Neuronal stem cell (in vitro differentiated cells): ENCODE measurements around the gene CDH13.

Source experiments
- DNase-seq: peaks from one replicate; pipeline ENCODE4 v3.0.0-alpha.2; 2013; ENCODE audit warnings: low spot score
- H2AFZ ChIP-seq: one replicate; pipeline ENCODE4 v1.6.1; 2013; ENCODE audit warnings: mild to moderate bottlenecking, low read length, inconsistent platforms
- H2AK5ac ChIP-seq: 2 replicates; pipeline ENCODE4 v1.6.1; 2013; ENCODE audit warnings: low read depth, mild to moderate bottlenecking, inconsistent platforms, low read length, moderate library complexity, mixed read lengths
- H2BK120ac ChIP-seq: 2 replicates; pipeline ENCODE4 v1.6.1; 2013; ENCODE audit warnings: low read depth, mild to moderate bottlenecking, inconsistent platforms, low read length, moderate library complexity, mixed read lengths
- H2BK12ac ChIP-seq: one replicate; pipeline ENCODE4 v1.6.1; 2013; ENCODE audit warnings: low read length, inconsistent platforms
- H2BK15ac ChIP-seq: 2 replicates; pipeline ENCODE4 v1.6.1; 2013; ENCODE audit warnings: mild to moderate bottlenecking, low read length, inconsistent platforms, mixed read lengths
- H2BK5ac ChIP-seq: one replicate; pipeline ENCODE4 v1.6.1; 2013; ENCODE audit warnings: inconsistent platforms, mild to moderate bottlenecking, low read length, moderate library complexity
- H3K14ac ChIP-seq: one replicate; pipeline ENCODE4 v1.6.1; 2013; ENCODE audit warnings: low read length, inconsistent platforms
- H3K18ac ChIP-seq: 2 replicates; pipeline ENCODE4 v1.6.1; 2013; ENCODE audit warnings: low read length, inconsistent platforms
- H3K23ac ChIP-seq: 2 replicates; pipeline ENCODE4 v1.6.1; 2013; ENCODE audit warnings: low read depth, mild to moderate bottlenecking, mixed read lengths, low read length, inconsistent platforms; ENCODE audit not compliant: poor library complexity
- H3K27ac ChIP-seq: replicated peaks from 3 replicates; pipeline ENCODE4 v1.5.1; 2013; ENCODE audit warnings: low read length, inconsistent platforms
- H3K27me3 ChIP-seq, 3 experiments: 2 replicates each; pipeline ENCODE4 v1.6.1; 2013; ENCODE audit warnings: low read length in 3 of 3, mild to moderate bottlenecking in 2 of 3, inconsistent platforms in 1 of 3, low read depth in 1 of 3, mixed read lengths in 1 of 3, moderate library complexity in 1 of 3; ENCODE audit not compliant: control insufficient read depth in 3 of 3, insufficient read depth in 3 of 3
- H3K36me3 ChIP-seq, 2 donors: replicated peaks in 1 of 2; 2 replicates each; pipeline ENCODE4 v1.6.1; 2013; ENCODE audit warnings: low read length in 2 of 2; ENCODE audit not compliant: control insufficient read depth in 2 of 2, insufficient read depth in 2 of 2
- H3K4ac ChIP-seq: 2 replicates; pipeline ENCODE4 v1.6.1; 2013; ENCODE audit warnings: inconsistent platforms, mild to moderate bottlenecking, low read length, moderate library complexity
- H3K4me1 ChIP-seq, 2 donors: 1 replicate in 1 of 2; 2 replicates in 1 of 2; pipeline ENCODE4 v1.6.1; 2013; ENCODE audit warnings: low read length in 2 of 2, low read depth in 1 of 2; ENCODE audit not compliant: control insufficient read depth in 2 of 2, insufficient read depth in 1 of 2
- H3K4me2 ChIP-seq: one replicate; pipeline ENCODE4 v1.6.1; 2013; ENCODE audit warnings: mild to moderate bottlenecking, low read length, inconsistent platforms; ENCODE audit not compliant: insufficient read depth, poor library complexity, severe bottlenecking
- H3K4me3 ChIP-seq, 2 donors: 2 replicates each; pipeline ENCODE4 v1.5.1; 2013; ENCODE audit warnings: low read length in 2 of 2, mild to moderate bottlenecking in 2 of 2, inconsistent platforms in 1 of 2, moderate library complexity in 1 of 2
- H3K79me1 ChIP-seq: one replicate; pipeline ENCODE4 v1.6.1; 2013; ENCODE audit warnings: low read depth, mild to moderate bottlenecking, inconsistent platforms, low read length, moderate library complexity
- H3K9ac ChIP-seq: one replicate; pipeline ENCODE4 v1.6.1; 2013; ENCODE audit warnings: mild to moderate bottlenecking, low read depth, low read length, inconsistent platforms; ENCODE audit not compliant: poor library complexity
- H3K9me3 ChIP-seq, 2 donors: replicated peaks in 1 of 2; 2 replicates each; pipeline versions ENCODE3 to v1.6.1; 2013; ENCODE audit warnings: low read length in 2 of 2, mild to moderate bottlenecking in 2 of 2, inconsistent platforms in 1 of 2, low read depth in 1 of 2, mixed read lengths in 1 of 2, moderate library complexity in 1 of 2; ENCODE audit not compliant: control insufficient read depth in 2 of 2, insufficient read depth in 1 of 2
- H4K8ac ChIP-seq: one replicate; pipeline ENCODE4 v1.6.1; 2013; ENCODE audit warnings: low read depth, mild to moderate bottlenecking, inconsistent platforms, low read length, moderate library complexity
- H4K91ac ChIP-seq: one replicate; pipeline ENCODE4 v1.6.1; 2013; ENCODE audit warnings: low read length, low read depth, mild to moderate bottlenecking, inconsistent platforms; ENCODE audit not compliant: poor library complexity
- WGBS, 2 donors: extraction: QIAGEN DNeasy Blood & Tissue Kit; methylation state at CpG; one replicate each; pipeline ENCODE4 v1.1.7; 2013; ENCODE audit warnings: missing lambda C conversion rate in 2 of 2, mixed read lengths in 1 of 2; ENCODE audit not compliant: insufficient read length in 2 of 2, insufficient replicate concordance in 1 of 2; ENCODE audit errors: extremely low coverage in 2 of 2; 5-methylcytosine and 5-hydroxymethylcytosine counted together

The CDH13 gene

DNA sequence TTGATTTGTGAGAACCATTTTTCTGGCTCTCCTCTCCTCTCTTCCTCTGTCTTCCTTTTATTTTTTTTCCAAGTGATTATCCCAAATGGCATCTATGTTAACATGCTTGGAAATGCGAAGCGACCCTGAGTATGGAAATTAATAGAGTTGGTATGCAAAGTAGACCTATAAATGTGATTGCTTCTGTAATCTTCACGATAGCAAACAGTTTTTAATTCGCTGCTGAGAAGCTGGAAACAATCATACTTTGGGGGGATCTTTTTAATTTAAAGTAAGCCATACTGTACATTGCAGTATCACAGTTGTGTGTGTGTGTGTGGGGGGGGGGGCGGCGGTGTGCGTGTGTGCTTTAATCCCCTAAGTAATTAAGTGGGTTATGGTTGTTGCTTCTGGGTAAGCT, 233.3 kb downstream of the CDH13 start:
- Histone ChIP-seq H2BK120ac (no peak overlapping the region), H3K9me3 (no peaks in the 10 kb centered on the region), H3K18ac (no peak overlapping the region), H4K91ac (no peak overlapping the region), H2AK5ac (no peak overlapping the region), H3K23ac (no peak overlapping the region), H3K9ac (no peak overlapping the region), H3K14ac (no peak overlapping the region), H3K4ac (no peak overlapping the region), H3K79me1 (no peaks in the 10 kb centered on the region), H3K36me3 (no peaks in the 10 kb centered on the region), H3K4me1 (no peaks in the 10 kb centered on the region), H2AFZ (no peak overlapping the region), H2BK5ac (no peak overlapping the region), H3K27ac (no peak overlapping the region), H4K8ac (no peak overlapping the region), H3K27me3 (no peaks in the 10 kb centered on the region), H2BK12ac (no peak overlapping the region), H3K4me3 (no peak overlapping the region), H3K4me2 (no peak overlapping the region), H2BK15ac (no peak overlapping the region)
- WGBS, 2 donors = no CpG with 5 or more reads among the region's 7 CpGs
- no peak for DNase-seq

DNA sequence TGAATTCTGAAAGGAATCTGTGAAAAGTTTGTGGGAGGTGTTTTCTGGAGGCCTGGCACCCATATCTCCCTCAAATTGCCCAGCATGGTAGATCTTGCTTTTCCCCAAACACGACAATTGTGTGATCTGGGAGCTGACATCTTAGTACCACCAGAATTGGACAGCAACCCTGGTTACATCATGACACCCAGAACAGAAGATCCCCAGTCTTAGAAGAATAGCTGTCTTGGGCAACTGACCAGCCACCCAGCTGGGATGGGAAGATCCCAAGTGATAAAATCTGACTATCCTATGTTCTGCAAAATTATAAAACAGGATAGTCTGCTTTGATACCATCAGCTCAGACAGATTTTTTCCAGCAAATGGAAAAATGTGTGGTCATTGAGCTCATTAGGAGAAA, 235.3 kb downstream of the CDH13 start:
- no peak overlapping the region for H3K23ac ChIP-seq
- no peak overlapping the region for H3K4me2 ChIP-seq
- H2BK5ac ChIP-seq = no peak overlapping the region
- no peak overlapping the region for H3K4ac ChIP-seq
- no peaks in the 10 kb centered on the region for H3K27me3 ChIP-seq
- no peak overlapping the region for H4K8ac ChIP-seq
- no peak overlapping the region for H3K18ac ChIP-seq
- no peak overlapping the region for H2BK120ac ChIP-seq
- no peak overlapping the region for H3K4me3 ChIP-seq
- H3K79me1 ChIP-seq = no peaks in the 10 kb centered on the region
- WGBS, 2 donors = no CpG with 5 or more reads among the region's 1 CpG
- no peak overlapping the region for H4K91ac ChIP-seq
- no peak overlapping the region for H2BK12ac ChIP-seq
- no peak overlapping the region for H2BK15ac ChIP-seq
- no peaks in the 10 kb centered on the region for H3K36me3 ChIP-seq
- H3K4me1 ChIP-seq = no peaks in the 10 kb centered on the region
- no peak overlapping the region for H3K14ac ChIP-seq
- DNase-seq = no peak
- no peaks in the 10 kb centered on the region for H3K9me3 ChIP-seq
- H3K27ac ChIP-seq = no peak overlapping the region
- H3K9ac ChIP-seq = no peak overlapping the region
- no peak overlapping the region for H2AFZ ChIP-seq
- no peak overlapping the region for H2AK5ac ChIP-seq

DNA sequence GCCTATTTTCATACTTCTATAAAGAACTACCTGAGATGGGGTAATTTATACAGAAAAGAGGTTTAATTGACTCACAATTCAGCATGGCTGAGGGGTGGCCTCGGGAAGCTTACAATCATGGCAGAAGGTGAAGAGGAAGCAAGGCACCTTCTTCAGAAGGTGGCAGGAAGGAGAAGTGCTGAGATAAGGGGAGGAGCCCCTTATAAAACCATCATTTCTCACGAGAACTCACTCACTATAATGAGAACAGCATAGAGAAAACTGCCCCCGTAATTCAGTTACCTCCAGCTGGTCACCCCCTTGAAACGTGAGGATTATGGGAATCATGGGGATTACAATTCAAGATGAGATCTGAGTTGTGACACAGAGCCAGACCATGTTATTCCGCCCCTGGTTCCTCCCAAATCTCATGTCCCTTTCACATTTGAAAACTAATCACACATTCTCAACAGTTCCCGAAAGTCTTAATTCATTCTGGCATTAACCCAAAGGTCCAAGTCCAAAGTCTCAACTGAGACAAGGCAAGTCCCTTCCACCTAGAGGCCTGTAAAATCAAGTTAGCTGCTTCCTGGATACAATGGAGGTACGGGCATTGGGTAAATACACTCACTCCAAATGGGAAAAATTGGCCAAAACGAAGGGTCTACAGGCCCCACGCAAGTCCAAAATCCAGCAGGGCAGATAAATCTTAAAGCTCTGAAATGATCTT, 237.7 kb downstream of the CDH13 start:
- Histone ChIP-seq H3K4me2 (no peak overlapping the region), H3K23ac (no peak overlapping the region), H3K4me3 (no peak overlapping the region), H3K14ac (no peak overlapping the region), H3K36me3 (no peaks in the 10 kb centered on the region), H3K79me1 (no peaks in the 10 kb centered on the region), H2BK15ac (no peak overlapping the region), H3K18ac (no peak overlapping the region), H4K91ac (no peak overlapping the region), H3K9ac (no peak overlapping the region), H3K27ac (no peak overlapping the region), H2BK120ac (no peak overlapping the region), H2AFZ (no peak overlapping the region), H3K4me1 (no peaks in the 10 kb centered on the region), H3K4ac (no peak overlapping the region), H4K8ac (no peak overlapping the region), H2AK5ac (no peak overlapping the region), H3K9me3 (no peaks in the 10 kb centered on the region), H2BK12ac (no peak overlapping the region), H3K27me3 (no peaks in the 10 kb centered on the region), H2BK5ac (no peak overlapping the region)
- WGBS, 2 donors = no CpG with 5 or more reads among the region's 9 CpGs
- no peak for DNase-seq

DNA sequence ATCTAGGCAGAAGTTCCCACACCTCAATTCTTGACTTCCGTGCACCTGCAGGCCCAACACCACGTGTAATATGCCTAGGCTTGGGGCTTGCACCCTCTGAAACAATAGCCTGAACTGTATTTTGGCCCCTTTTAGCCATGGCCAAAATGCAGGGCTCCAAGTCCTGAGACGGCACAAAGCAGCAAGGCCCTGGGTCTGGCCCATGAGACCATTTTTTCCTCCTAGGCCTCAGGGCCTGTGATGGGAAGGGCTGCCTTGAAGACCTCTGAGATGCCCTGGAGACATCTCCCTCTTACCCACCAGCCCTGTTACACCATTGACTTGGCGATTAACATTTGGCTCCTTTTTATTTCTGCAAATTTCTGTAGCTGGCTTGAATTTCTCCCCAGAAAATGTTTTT, 238.6 kb downstream of the CDH13 start:
- Histone ChIP-seq H3K23ac (no peak overlapping the region), H3K14ac (no peak overlapping the region), H2BK12ac (no peak overlapping the region), H2BK15ac (no peak overlapping the region), H2BK120ac (no peak overlapping the region), H2AK5ac (no peak overlapping the region), H3K27me3 (no peaks in the 10 kb centered on the region), H4K8ac (no peak overlapping the region), H3K27ac (no peak overlapping the region), H3K79me1 (no peaks in the 10 kb centered on the region), H2AFZ (no peak overlapping the region), H3K4me3 (no peak overlapping the region), H2BK5ac (no peak overlapping the region), H3K4me1 (no peaks in the 10 kb centered on the region), H3K9me3 (no peaks in the 10 kb centered on the region), H3K9ac (no peak overlapping the region), H3K4ac (no peak overlapping the region), H4K91ac (no peak overlapping the region), H3K4me2 (no peak overlapping the region), H3K36me3 (no peaks in the 10 kb centered on the region), H3K18ac (no peak overlapping the region)
- no CpG with 5 or more reads among the region's 4 CpGs for WGBS, 2 donors
- no peak for DNase-seq
